SH-SY5Y (cell line): ENCODE measurements around the gene TRIM67.
A peak's percentile ranks its signal among the peaks of the same experiment; 100 is the strongest.

ENCODE experiments used
- GATA2 ChIP-seq: IDR thresholded peaks from 2 replicates; pipeline ENCODE4 v1.6.1; 2011; ENCODE audit warnings: mild to moderate bottlenecking, low read depth, low read length
- GATA3 ChIP-seq: IDR thresholded peaks from 2 replicates; pipeline ENCODE4 v1.6.1; 2011; ENCODE audit warnings: low read depth, mild to moderate bottlenecking, low read length, moderate library complexity

DNA sequence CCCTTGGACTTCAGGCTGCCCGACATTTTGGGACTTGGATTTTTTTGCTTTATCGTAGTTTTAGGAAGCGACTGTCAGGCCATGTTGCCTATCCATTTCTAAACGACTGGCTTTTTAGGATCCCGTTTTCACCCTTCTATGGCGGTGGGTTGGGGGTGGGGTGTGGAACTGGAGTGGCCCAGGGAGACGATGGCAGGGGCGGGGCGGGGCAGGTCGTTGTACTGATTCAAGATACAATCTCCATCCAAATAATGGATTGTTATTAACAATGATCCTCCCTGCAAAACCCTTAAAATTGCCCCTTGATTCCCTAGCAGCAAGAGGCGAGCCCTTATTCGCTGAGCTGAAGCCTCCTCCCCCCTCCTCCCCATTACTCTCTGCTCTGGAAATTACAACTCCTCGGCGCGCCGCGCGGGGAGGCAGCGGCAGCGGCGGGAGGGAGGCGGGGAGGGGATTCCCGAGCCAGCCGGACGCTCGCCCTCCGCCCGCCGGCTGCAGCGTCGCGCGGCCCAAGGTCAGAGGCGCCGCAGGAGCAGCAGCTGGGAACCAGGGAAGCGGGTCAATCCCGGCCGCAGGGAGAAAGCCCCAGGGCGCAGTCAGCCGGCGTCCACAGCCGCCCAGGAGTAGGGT is at the start of gene TRIM67:
- TF ChIP-seq GATA3 (no peak), GATA2 (peak; percentile 55)
